IPS-15b (cell line): ENCODE data around the gene POLD3.
"Not testable (repeated sequence)": the region's sequence is repeated elsewhere in the genome, so short reads cannot be mapped to it uniquely, and the experiment has no call there.

ENCODE experiments used
- H3K27me3 ChIP-seq: one replicate; pipeline ENCODE4 v1.6.1; 2013; ENCODE audit warnings: low read length; ENCODE audit not compliant: control insufficient read depth, insufficient read depth
- H3K36me3 ChIP-seq: one replicate; pipeline ENCODE4 v1.6.1; 2013; ENCODE audit warnings: low read length; ENCODE audit not compliant: control insufficient read depth, insufficient read depth
- H3K4me1 ChIP-seq: one replicate; pipeline ENCODE4 v1.6.1; 2013; ENCODE audit warnings: mild to moderate bottlenecking, low read length; ENCODE audit not compliant: control insufficient read depth, insufficient read depth
- H3K4me3 ChIP-seq: one replicate; pipeline ENCODE4 v1.5.1; 2013; ENCODE audit warnings: low read depth, low read length
- H3K9ac ChIP-seq: one replicate; pipeline ENCODE4 v1.6.1; 2013; ENCODE audit warnings: low read depth, mild to moderate bottlenecking, low read length
- H3K9me3 ChIP-seq: one replicate; pipeline ENCODE4 v1.6.1; 2013; ENCODE audit warnings: mild to moderate bottlenecking, low read length; ENCODE audit not compliant: control insufficient read depth, insufficient read depth

The POLD3 gene

GRCh38 chr11:74642912-74643311 lies 50.5 kb downstream of the POLD3 start:
- peaks cover 4% of the 10 kb centered on the region for H3K36me3 ChIP-seq
- H3K4me3 ChIP-seq = no peak overlapping the region
- H3K9me3 ChIP-seq = no peaks in the 10 kb centered on the region
- H3K9ac ChIP-seq = no peak overlapping the region
- H3K27me3 ChIP-seq = no peaks in the 10 kb centered on the region
- H3K4me1 ChIP-seq = peaks cover 4% of the 10 kb centered on the region

GRCh38 chr11:74644081-74644480 lies 51.7 kb downstream of the POLD3 start:
- H3K4me3 ChIP-seq = no peak overlapping the region
- peaks cover 4% of the 10 kb centered on the region for H3K36me3 ChIP-seq
- peaks cover 4% of the 10 kb centered on the region for H3K4me1 ChIP-seq
- no peaks in the 10 kb centered on the region for H3K9me3 ChIP-seq
- H3K9ac ChIP-seq = no peak overlapping the region
- no peaks in the 10 kb centered on the region for H3K27me3 ChIP-seq

- H3K36me3 ChIP-seq = peaks cover under 1% of the 10 kb centered on the region
- H3K9ac ChIP-seq = no peak overlapping the region
- no peaks in the 10 kb centered on the region for H3K9me3 ChIP-seq
- H3K4me1 ChIP-seq = peaks cover 4% of the 10 kb centered on the region
- H3K4me3 ChIP-seq = no peak overlapping the region
- no peaks in the 10 kb centered on the region for H3K27me3 ChIP-seq
Observed at GRCh38 chr11:74646215-74646614, 53.8 kb downstream of the POLD3 start.

- no peak overlapping the region for H3K9ac ChIP-seq
- peaks cover 4% of the 10 kb centered on the region for H3K4me1 ChIP-seq
- H3K9me3 ChIP-seq = no peaks in the 10 kb centered on the region
- H3K4me3 ChIP-seq = no peak overlapping the region
- H3K27me3 ChIP-seq = no peaks in the 10 kb centered on the region
- H3K36me3 ChIP-seq = no peaks in the 10 kb centered on the region
Observed at GRCh38 chr11:74646954-74647353, 54.6 kb downstream of the POLD3 start.

GRCh38 chr11:74647404-74647803 lies 55.0 kb downstream of the POLD3 start:
- Histone ChIP-seq H3K36me3 (no peaks in the 10 kb centered on the region), H3K4me1 (peaks cover 4% of the 10 kb centered on the region), H3K9me3 (no peaks in the 10 kb centered on the region), H3K27me3 (no peaks in the 10 kb centered on the region), H3K9ac (no peak overlapping the region), H3K4me3 (no peak overlapping the region)

- Histone ChIP-seq H3K4me3 (no peak overlapping the region), H3K9ac (no peak overlapping the region), H3K36me3 (no peaks in the 10 kb centered on the region), H3K4me1 (peaks cover 4% of the 10 kb centered on the region), H3K9me3 (no peaks in the 10 kb centered on the region), H3K27me3 (no peaks in the 10 kb centered on the region)
Observed at GRCh38 chr11:74647831-74648230, 55.4 kb downstream of the POLD3 start.

GRCh38 chr11:74648894-74649293 lies 56.5 kb downstream of the POLD3 start:
- Histone ChIP-seq H3K9ac (no peak overlapping the region), H3K9me3 (no peaks in the 10 kb centered on the region), H3K4me3 (no peak overlapping the region), H3K36me3 (no peaks in the 10 kb centered on the region), H3K27me3 (no peaks in the 10 kb centered on the region), H3K4me1 (peaks cover 4% of the 10 kb centered on the region)

- Histone ChIP-seq H3K4me1 (peaks cover 4% of the 10 kb centered on the region), H3K9ac (no peak overlapping the region), H3K4me3 (no peak overlapping the region), H3K9me3 (no peaks in the 10 kb centered on the region), H3K36me3 (no peaks in the 10 kb centered on the region), H3K27me3 (no peaks in the 10 kb centered on the region)
Observed at GRCh38 chr11:74650498-74650897, 58.1 kb downstream of the POLD3 start.

GRCh38 chr11:74654976-74655375 lies 62.6 kb downstream of the POLD3 start:
- Histone ChIP-seq H3K9ac (no peak overlapping the region), H3K4me3 (no peak overlapping the region), H3K9me3 (no peaks in the 10 kb centered on the region), H3K4me1 (no peaks in the 10 kb centered on the region), H3K36me3 (no peaks in the 10 kb centered on the region), H3K27me3 (no peaks in the 10 kb centered on the region)

- H3K9ac ChIP-seq, H3K4me3 ChIP-seq, H3K27me3 ChIP-seq, H3K36me3 ChIP-seq, H3K9me3 ChIP-seq, H3K4me1 ChIP-seq: not testable (repeated sequence)
Observed at GRCh38 chr11:74659124-74659523, 66.7 kb downstream of the POLD3 start.

GRCh38 chr11:74662487-74663103 lies 70.2 kb downstream of the POLD3 start:
- H3K36me3 ChIP-seq = no peaks in the 10 kb centered on the region
- H3K9me3 ChIP-seq = no peaks in the 10 kb centered on the region
- no peak overlapping the region for H3K9ac ChIP-seq
- no peaks in the 10 kb centered on the region for H3K27me3 ChIP-seq
- H3K4me3 ChIP-seq = no peak overlapping the region
- no peaks in the 10 kb centered on the region for H3K4me1 ChIP-seq

GRCh38 chr11:74663315-74663714 lies 70.9 kb downstream of the POLD3 start:
- no peaks in the 10 kb centered on the region for H3K27me3 ChIP-seq
- no peak overlapping the region for H3K9ac ChIP-seq
- no peaks in the 10 kb centered on the region for H3K4me1 ChIP-seq
- H3K36me3 ChIP-seq = no peaks in the 10 kb centered on the region
- no peak overlapping the region for H3K4me3 ChIP-seq
- H3K9me3 ChIP-seq = no peaks in the 10 kb centered on the region
